Keratinocyte (primary cell): ENCODE data around the gene STAC. TPM values are rescaled to one million over a fixed set of nuclear protein-coding genes. Genes with fewer than 3 reads are reported as not detected.

Experiments used
- DNase-seq: peaks from one replicate; pipeline ENCODE4 v3.0.0-alpha.2; 2011; ENCODE audit warnings: low read depth, missing footprints, low spot score
- FAIRE-seq: peaks from 2 replicates; lab custom pipeline; 2011; peaks lifted over from hg19 to GRCh38; lab: Jason Lieb, UNC
- H2AFZ ChIP-seq: 2 replicates; pipeline ENCODE4 v1.6.0; 2012; ENCODE audit warnings: low read length, control low read depth, inconsistent platforms; ENCODE audit not compliant: control insufficient read depth
- H3K27ac ChIP-seq: 2 replicates; pipeline ENCODE4 v1.5.1; 2011; ENCODE audit warnings: low read length; ENCODE audit not compliant: control insufficient read depth, insufficient read depth
- H3K27me3 ChIP-seq: 3 replicates; pipeline ENCODE4 v1.6.0; 2011; ENCODE audit warnings: low read length; ENCODE audit not compliant: control insufficient read depth, insufficient read depth; ENCODE audit errors: extremely low read depth
- H3K36me3 ChIP-seq, 2 experiments: 2 replicates in 1 of 2; 3 replicates in 1 of 2; pipeline ENCODE4 v1.5.1; 2011; ENCODE audit warnings: low read length in 2 of 2, mild to moderate bottlenecking in 1 of 2; ENCODE audit not compliant: control insufficient read depth in 2 of 2, insufficient read depth in 2 of 2; ENCODE audit errors: extremely low read depth in 1 of 2
- H3K4me1 ChIP-seq: 3 replicates; pipeline ENCODE4 v1.5.1; 2011; ENCODE audit warnings: low read length; ENCODE audit not compliant: control insufficient read depth, insufficient read depth; ENCODE audit errors: extremely low read depth
- H3K4me2 ChIP-seq: 3 replicates; pipeline ENCODE4 v1.6.0; 2011; ENCODE audit warnings: low read depth, low read length; ENCODE audit not compliant: control insufficient read depth, insufficient read depth; ENCODE audit errors: extremely low read depth
- H3K4me3 ChIP-seq, 3 experiments: fragments of 200-600 bp in 1 of 3; sonication (generic) in 1 of 3; 2 replicates in 2 of 3; 3 replicates in 1 of 3; pipeline ENCODE4 v1.5.1; 2011 to 2016; ENCODE audit warnings: low read length in 3 of 3, mild to moderate bottlenecking in 3 of 3, control low read depth in 2 of 3, inconsistent platforms in 1 of 3, low read depth in 1 of 3, mixed read lengths in 1 of 3, mixed run types in 1 of 3, moderate library complexity in 1 of 3; ENCODE audit not compliant: control insufficient read depth in 2 of 3, insufficient read depth in 2 of 3; ENCODE audit errors: extremely low read depth in 1 of 3
- H3K79me2 ChIP-seq: 2 replicates; pipeline ENCODE4 v1.6.0; 2012; ENCODE audit warnings: low read length; ENCODE audit not compliant: control insufficient read depth, insufficient read depth
- H3K9ac ChIP-seq: 3 replicates; pipeline ENCODE4 v1.6.0; 2011; ENCODE audit warnings: low read length; ENCODE audit not compliant: control insufficient read depth, insufficient read depth; ENCODE audit errors: extremely low read depth
- H3K9me1 ChIP-seq: 3 replicates; pipeline ENCODE4 v1.6.0; 2011; ENCODE audit warnings: low read length; ENCODE audit not compliant: control insufficient read depth, insufficient read depth; ENCODE audit errors: extremely low read depth
- H3K9me3 ChIP-seq: 2 replicates; pipeline ENCODE4 v1.5.1; 2012; ENCODE audit warnings: low read depth, low read length; ENCODE audit not compliant: control insufficient read depth
- H4K20me1 ChIP-seq: 3 replicates; pipeline ENCODE4 v1.6.0; 2011; ENCODE audit warnings: low read length; ENCODE audit not compliant: control insufficient read depth, insufficient read depth; ENCODE audit errors: extremely low read depth
- CTCF ChIP-seq, 3 experiments: IDR thresholded peaks in 1 of 3; conservative IDR thresholded peaks in 1 of 3; optimal IDR thresholded peaks in 1 of 3; 2 replicates in 2 of 3; 3 replicates in 1 of 3; pipeline versions ENCODE3 to v1.5.1; 2011; ENCODE audit warnings: low read length in 3 of 3, mild to moderate bottlenecking in 3 of 3, moderate library complexity in 2 of 3, control low read depth in 1 of 3, inconsistent platforms in 1 of 3; ENCODE audit not compliant: insufficient read depth in 2 of 3; ENCODE audit errors: extremely low read depth in 1 of 3
- EZH2 ChIP-seq: IDR thresholded peaks from one replicate; pipeline ENCODE4 v1.6.1; 2012; ENCODE audit warnings: inconsistent platforms, mild to moderate bottlenecking, low read length, moderate library complexity
- dilution Hi-C: fragments of 300-500 bp; cut with MboI; formaldehyde crosslinking; loops from one replicate; pipeline ENCODE4 v1.7.0; 2020; ENCODE audit warnings: low sequenced_read_pairs; ENCODE audit not compliant: extremely low pct_ligation_motif_present
- polyA plus RNA-seq, 5 experiments: library from polyadenylated mRNA; depleted of rRNA in 3 of 5; stranded (reverse) in 3 of 5; stranded (forward) in 1 of 5; unstranded in 1 of 5; fragments of >200 nt; gene quantifications; 1 replicate in 1 of 5; 2 replicates in 3 of 5; 3 replicates in 1 of 5; pipeline versions ENCODE4 v1.2.1 to v1.2.3, GENCODE V29; 2011 to 2012; ENCODE audit warnings: missing spikeins in 2 of 5, low read depth in 1 of 5, low replicate concordance in 1 of 5

STAC gene
- polyA plus RNA-seq, 1 donor (not counting 4 experiments of a cell fraction or from before 2014, with no cell fraction given) = 7.9 TPM

GRCh38 chr3:36372534-36372935, 7.8 kb upstream of the STAC start:
- TF ChIP-seq CTCF (optimal IDR thresholded peaks at IDR 0.05 in 1 of 3, IDR thresholded peaks at IDR 0.05 in 1 of 3, conservative IDR thresholded peaks at IDR 0.05 in 1 of 3; ENCODE audit: extremely low read depth in 1 of 3, insufficient read depth in 2 of 3, low read length in 3 of 3) = no peak
- Histone ChIP-seq H3K9ac (no peak overlapping the region), H3K4me1 (peaks cover 19% of the 10 kb centered on the region), H3K9me3 (no peaks in the 10 kb centered on the region), H3K4me2 (no peak overlapping the region), H2AFZ (no peak overlapping the region), H3K36me3 (no peaks in the 10 kb centered on the region), H4K20me1 (no peaks in the 10 kb centered on the region), H3K27me3 (no peaks in the 10 kb centered on the region), H3K79me2 (no peaks in the 10 kb centered on the region), H3K9me1 (no peaks in the 10 kb centered on the region), H3K4me3 (no peak overlapping the region), H3K27ac (peak overlapping the region; percentile 33)
- dilution Hi-C loops = no loop called here
- DNase-seq (peak; percentile 42), FAIRE-seq (peak; percentile 23)

- no peak overlapping the region for H3K9ac ChIP-seq
- dilution Hi-C loops = no loop called here
- no peaks in the 10 kb centered on the region for H3K27me3 ChIP-seq
- no peak overlapping the region for H3K4me3 ChIP-seq
- H2AFZ ChIP-seq = no peak overlapping the region
- no peaks in the 10 kb centered on the region for H3K9me3 ChIP-seq
- peak overlapping the region; percentile 33 for H3K27ac ChIP-seq
- H3K4me1 ChIP-seq = peaks cover 19% of the 10 kb centered on the region
- no peak overlapping the region for H3K4me2 ChIP-seq
- DNase-seq (peak; percentile 45), FAIRE-seq (peak; percentile 74)
- H3K9me1 ChIP-seq = no peaks in the 10 kb centered on the region
- H3K79me2 ChIP-seq = no peaks in the 10 kb centered on the region
- no peaks in the 10 kb centered on the region for H3K36me3 ChIP-seq
- no peaks in the 10 kb centered on the region for H4K20me1 ChIP-seq
- TF ChIP-seq EZH2 (no peak), CTCF (optimal IDR thresholded peaks at IDR 0.05 in 1 of 3, IDR thresholded peaks at IDR 0.05 in 1 of 3, conservative IDR thresholded peaks at IDR 0.05 in 1 of 3; ENCODE audit: extremely low read depth in 1 of 3, insufficient read depth in 2 of 3, low read length in 3 of 3) (no peak)
These were observed 7.2 kb upstream of the STAC start for GRCh38 chr3:36373084-36373483.
